Upper lobe of left lung (tissue), 4 donors: ENCODE data around the gene C12orf57.

ENCODE experiments used
- CTCF ChIP-seq, 6 experiments: fragments of 450-650 bp in 4 of 6; fragments of 200-600 bp in 2 of 6; sonication (generic) in 2 of 6; IDR thresholded peaks; one replicate each; pipeline ENCODE4 v1.5.1; 2016 to 2019; ENCODE audit warnings: antibody characterized with exemption in 6 of 6
- POLR2A ChIP-seq, 4 donors: fragments of 450-650 bp; IDR thresholded peaks; one replicate each; pipeline ENCODE4 v1.5.1; 2016 to 2017; ENCODE audit warnings: antibody characterized with exemption in 4 of 4, mild to moderate bottlenecking in 2 of 4
- POLR2AphosphoS5 ChIP-seq, 2 donors: sonication (generic); formaldehyde crosslinking; IDR thresholded peaks; one replicate each; pipeline ENCODE4 v1.5.1; 2017; ENCODE audit warnings: antibody characterized with exemption in 2 of 2

- TF ChIP-seq CTCF (IDR thresholded peaks at IDR 0.05) = no peak
- TF ChIP-seq POLR2A (IDR thresholded peaks at IDR 0.05) = no peak
- TF ChIP-seq POLR2AphosphoS5 (IDR thresholded peaks at IDR 0.05) = no peak
Measured at GRCh38 chr12:6947615-6948014, 3.8 kb downstream of the C12orf57 start.
